GM18907 (cell line): ENCODE results near the gene PVALEF.

Experiments
- ATAC-seq: cut with Tn5 transposase; IDR thresholded peaks from one replicate; pipeline ENCODE4 v1.9.1; 2021; ENCODE audit warnings: mild to moderate bottlenecking, moderate library complexity; ENCODE audit not compliant: unreplicated experiment

PVALEF gene

DNA sequence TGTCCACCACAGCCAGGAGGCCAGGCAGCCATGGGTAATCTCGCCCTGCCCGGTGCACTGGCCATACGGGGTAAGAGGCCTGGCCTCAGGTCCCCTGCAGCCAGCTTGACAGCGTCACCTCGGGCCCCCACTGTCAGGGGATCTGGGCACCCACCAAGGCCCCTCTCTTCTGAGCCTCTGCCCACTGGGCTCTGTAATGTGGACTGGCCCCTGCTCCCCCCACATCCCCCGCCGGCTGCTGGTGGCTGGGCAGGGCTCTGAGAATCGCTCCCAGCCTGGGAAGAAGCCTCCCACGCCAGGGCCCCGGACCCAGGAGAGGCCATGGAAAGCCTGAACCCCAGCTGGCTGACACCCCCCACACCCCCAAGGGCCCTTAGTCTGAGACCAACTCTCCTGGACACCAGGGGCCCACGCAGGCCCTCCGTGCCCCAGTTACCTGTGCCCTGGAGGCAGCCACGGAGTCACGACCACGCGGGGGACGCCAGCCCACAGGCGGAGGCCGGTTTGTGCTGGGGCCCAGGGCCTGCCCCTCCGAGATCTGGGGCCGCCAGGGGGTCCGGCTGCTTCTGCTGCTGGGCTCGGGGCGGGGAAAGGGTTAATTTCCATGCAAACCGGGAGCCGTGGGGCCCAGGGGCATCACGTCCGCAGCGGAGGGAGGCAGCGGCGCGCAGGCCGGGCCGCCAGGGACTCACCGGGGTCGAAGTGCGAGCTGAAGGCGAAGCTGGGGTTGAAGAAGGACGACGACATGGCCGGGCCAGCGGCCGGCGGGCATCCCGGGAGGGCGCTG is at the start of gene PVALEF:
PVALEF (plus strand) TSS at position 262 of the 787 bp plus-strand sequence. CDS start 15,720 bp downstream, outside the sequence.
- ATAC-seq, result no peak

DNA sequence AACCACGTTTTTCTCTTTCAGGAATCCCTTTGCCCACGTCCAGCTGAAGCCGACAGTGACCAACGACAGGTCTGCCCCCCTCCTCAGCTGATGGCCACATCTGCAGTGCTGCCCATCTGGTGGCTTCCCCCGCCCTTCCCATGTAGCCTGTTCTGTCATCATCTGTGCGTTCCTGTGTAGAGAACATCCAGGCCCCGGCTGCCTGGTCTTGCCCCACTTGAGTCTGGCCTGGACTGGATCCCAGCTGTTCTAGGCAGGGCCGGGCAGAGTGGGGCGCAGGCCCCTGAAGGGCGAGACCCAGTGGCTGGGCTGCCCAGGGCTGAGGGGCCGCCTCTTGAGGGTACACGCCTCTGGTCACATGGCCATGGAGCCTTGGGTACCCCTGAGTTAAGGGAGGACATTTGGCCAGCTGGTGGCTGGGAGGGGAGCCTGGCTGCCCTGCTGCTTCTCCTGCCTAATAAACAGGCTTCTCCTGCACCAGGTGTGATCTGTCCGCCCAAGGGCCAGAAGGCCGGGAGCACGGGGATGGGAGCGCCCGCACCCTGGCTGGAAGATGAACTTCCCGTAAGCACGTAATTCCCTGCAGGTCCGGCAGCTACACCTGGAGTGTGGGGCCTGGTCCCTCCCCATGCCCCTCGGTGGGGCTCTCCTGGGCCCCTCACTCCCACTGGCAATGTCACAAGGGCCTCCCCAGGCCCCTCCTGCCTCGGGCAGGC is 49.4 kb upstream of the PVALEF start:
- ATAC-seq, result no peak

DNA sequence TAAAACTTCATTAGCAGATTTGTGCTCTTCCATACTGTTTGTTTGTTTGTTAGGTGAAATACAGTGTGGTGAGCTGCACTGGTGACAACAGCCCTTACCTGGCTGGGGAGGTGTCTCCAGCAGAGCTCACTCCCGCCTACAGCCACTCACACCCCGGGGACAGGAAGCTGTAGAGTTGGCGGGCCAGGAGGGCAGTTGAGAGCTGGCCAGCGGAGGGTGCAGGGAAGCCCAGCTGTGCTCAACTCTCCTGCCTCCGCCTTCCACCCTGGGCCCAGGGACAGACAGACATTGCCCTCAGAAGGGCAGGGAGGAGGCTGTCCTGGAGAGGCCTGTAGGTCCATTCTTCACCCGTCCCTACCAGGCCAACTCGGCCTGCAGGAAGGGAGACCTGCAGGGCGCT is 48.6 kb upstream of the PVALEF start:
- ATAC-seq, result no peak

DNA sequence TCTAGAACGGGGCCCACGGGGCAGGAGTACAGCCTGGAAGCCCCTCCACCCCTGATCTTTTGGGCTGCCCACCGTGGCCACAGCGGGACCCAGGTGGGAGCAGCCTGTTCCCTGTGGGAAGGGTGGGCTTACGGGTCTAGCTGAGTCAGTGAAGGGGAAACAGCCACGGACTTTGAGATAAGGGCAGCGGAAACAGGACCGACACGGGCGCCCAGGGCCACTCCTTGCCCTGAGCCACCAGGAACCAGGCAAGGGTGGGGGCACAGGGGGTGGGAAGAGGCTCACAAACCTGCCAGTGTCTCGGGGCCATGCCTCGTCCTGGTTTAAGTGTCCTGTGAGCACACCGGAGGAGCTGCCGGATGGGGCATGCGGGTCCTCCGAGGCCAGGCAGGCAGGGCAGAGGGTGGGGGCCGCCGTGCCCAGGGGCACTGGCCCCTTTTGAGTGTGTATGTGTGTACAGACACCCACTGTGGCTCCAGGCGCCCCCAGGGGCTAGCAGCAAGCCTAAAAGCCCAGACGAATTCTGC is 47.6 kb upstream of the PVALEF start:
- no peak for ATAC-seq

DNA sequence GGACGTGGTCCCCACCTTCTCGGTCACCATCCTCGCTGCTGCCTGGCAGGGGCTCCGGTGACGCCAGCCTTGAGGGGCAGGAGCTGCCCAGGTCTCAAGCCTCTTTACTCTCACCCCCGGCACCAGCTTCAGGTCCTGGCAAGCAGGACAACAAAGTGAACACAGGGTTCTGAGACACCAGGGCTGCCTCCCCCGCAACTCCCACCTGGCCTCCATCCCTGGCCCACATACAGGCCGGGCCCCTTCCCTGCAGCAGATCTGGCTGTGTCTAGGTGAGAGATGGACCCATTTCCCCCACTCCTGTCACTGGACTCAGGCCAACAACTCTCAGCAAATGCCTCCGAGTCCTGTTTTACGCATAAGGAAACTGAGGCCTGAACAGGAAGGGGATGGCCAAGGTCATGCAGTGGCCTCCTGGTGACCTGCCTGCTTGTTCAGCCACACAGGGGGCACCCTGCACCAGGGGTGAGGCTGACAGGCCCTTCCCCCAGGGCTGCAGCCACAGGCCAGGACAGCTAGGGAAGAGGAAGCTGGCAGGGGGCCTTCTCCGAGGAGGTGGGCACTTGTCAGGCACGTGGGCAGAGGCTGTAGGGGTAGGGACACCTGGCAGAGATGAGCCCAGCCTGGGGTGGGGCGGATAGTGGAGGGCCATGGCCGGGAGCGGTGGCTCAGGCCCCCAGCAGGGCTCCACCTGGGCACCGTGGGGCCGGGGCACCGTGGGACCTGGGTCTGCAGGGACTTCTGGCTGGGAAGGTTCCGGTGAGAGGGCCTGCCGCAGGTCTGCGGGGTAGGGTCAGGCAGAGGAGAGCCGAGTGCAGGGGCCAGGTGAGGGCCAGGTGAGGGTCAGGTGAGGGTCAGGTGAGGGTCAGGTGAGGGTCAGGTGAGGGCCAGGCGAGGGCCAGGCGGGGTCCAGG is 46.7 kb upstream of the PVALEF start:
- ATAC-seq, result no peak

DNA sequence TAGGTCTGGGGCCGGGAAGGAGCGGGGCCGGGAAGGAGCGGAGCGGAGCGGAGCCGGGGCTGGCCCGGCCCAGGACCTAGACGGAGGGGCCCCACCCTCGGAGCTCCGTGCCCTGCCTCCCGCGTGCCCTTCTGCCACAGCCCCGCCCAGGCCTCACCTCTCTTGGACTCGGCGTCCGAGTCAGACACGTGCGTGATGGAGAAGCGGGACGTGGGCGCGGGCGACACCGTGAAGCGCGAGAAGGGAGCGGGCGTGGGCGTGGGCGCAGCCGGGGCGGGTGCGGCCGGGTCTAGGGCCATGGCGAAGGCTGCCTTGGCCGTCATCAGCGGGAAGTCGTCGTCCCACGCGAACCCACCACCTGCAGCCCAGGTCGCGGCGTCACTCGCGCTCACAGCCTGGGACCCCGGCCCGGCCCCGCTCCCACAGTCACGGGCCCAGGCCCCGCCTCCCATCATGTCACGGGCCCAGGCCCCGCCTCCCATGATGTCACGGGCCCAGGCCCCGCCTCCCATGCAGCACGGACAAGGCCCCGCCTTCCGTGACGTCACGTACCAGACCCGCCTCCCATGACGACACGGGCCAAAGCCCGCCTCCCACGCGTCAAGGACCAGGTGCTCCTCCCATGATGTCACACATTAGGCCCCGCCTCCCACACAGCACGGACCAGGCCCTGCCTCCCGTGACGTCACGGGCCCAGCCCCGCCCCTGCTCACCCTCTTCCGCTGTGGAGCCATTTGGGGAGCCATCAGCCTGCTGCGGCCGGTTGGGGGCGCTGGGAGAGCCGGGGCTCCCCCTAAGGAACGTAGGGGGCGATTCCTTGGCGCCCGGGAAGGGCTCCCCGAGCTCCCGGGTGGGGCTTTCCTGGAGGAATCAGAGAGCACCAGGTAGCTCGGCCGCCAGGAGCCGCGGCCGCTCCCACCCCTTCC is 45.8 kb upstream of the PVALEF start:
- no peak for ATAC-seq

DNA sequence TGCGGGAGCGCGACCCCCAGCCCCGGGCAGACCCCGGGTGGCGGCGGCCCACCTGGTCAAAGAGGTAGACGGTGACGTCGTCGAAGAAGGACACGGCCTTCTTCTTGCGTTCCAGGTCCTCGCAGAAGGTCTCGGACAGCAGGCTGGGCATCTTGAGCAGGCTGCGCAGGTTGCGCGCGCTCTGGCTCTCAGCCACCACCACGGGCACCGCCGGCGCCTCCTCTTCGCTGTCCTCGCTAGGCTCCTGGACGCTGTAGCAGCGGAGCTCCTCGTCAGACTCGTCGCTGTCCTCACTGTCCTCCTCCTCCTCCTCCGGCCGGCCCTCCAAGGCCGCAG is 45.2 kb upstream of the PVALEF start:
- ATAC-seq, result no peak

DNA sequence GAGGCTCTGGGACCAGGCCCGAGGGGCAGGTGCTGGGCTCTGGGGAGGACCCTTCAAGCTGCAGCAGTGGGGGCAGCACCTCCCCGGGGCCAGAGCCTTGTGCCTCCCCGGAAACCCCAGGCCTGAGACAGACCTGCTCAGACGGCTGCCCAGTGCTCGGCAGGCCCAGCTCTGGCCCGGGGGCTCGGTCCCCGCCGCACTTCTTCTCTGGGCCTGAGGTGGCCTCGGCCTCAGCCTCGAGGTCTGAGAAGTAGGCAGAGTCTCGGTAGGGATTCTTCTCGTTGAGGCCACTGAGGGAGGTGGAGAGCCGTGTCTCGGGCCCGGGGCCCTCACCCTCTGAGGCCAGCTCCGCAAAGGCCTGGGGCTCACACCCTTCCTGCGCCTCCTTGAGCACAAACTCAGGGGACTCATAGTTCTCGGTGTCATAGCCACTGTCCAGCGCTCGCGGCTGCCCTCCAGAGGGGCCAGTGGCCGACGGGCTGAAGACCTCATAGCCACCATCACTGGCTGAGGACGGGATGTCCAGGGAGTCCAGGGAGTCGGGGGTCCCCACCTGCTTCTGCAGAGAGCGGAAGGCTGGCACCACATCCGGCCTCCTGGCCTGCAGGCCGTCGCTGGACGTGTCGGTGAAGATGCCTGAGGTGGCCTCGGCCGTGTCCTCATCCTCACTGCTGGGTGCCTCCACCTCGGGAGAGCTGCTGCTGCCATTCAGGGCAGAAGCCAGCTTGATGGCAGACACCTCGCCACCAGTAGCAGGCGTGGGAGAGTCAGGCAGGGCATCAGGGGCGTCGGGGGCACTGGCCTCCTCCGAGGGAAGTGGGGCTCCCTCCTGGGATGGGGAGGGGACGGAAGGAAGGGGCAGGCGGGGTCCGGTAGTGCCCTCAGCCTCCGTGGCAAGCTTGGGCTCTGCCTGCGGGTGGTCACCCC is 44.3 kb upstream of the PVALEF start:
- ATAC-seq, result no peak

DNA sequence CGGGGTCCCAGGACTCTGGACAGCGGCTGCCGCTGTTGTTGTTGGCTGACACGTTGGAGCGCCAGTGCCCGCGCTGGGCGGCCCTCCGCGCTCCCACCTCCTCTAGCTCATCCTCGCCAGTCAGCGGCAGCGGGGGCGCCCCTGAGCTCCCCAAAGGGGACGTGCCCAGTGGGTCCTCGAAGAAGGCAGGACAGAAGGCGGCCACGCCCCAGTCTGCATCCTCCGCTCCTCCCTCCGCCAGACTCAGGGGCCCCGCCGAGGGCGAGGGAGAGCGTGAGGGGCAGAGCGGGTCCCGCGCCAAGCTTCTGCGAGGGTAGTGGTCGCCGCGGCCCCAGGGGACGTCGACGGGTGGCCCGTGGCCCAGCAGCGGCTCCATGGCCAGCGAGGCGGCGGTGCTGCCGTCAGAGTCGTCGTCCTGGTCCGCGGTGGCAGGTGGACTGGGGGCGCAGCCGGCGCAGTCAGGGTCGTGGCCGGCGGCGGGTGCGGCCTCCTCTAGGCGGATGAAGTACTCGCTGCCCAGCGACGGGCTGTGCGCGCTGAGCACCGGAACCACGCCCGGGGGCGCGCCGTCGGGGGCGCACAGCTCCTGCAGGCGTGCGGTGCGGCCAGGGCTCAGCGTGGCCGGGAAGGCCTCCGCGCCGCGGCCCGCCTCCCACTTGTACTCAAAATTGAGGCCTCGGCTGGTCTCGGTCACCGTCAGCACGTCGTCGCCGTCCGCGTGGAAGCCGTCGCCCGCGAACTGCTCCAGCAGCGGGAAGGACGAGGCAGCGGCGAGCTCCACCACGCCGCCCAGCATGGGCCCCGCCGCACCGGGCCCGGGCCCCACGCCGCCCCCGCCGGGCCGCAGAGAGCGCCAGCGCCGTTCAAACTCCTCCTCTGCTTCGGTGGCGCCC is 43.2 kb upstream of the PVALEF start:
- ATAC-seq, result no peak

DNA sequence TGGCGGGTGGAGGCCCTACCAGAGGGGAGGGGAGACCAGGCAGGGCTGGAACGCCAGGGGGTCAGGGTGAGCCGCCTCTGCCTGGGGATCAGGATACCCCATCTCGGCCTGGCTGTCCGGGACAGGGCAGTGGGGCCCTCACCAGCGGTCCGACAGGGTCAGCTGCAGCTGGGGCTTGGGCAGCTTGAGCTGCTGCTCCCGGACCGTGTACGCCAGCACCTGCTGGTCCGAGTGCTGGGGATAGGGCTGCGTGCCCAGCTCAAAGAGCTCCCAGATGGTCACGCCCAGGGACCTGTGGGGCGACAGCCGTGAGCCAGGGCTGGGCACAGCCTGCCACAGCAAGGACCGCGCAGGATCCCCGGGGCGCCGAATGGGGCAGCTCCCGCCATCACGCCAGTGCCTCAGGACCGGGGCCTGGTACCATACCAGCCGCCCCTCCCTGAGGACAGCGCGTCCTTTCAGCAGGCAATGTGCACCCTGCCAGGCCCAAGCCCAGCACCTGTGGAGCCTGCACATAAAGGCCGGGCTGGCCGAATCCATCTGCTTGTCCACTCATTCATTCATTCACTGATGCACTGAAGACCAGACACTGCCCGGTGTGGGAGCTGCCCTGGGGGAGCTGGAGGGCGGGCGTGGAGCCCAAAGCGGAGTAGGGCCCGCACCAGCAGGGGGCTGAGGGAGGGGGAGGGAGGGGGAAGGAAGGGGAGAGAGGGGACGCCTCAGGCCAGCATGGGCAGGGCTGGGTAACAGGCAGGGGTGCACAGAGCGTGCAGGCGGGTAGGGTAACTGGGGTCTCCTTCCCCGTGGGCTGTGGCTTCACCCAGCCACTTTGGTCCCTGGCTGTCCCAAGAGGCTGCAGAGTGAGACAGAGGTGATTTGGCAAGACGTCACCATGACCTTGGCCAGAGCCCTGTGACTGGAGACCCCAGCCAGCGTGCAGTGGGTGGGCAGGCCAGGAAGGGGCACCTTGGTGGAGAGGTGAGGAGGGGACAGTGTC is 42.0 kb upstream of the PVALEF start:
- no peak for ATAC-seq

DNA sequence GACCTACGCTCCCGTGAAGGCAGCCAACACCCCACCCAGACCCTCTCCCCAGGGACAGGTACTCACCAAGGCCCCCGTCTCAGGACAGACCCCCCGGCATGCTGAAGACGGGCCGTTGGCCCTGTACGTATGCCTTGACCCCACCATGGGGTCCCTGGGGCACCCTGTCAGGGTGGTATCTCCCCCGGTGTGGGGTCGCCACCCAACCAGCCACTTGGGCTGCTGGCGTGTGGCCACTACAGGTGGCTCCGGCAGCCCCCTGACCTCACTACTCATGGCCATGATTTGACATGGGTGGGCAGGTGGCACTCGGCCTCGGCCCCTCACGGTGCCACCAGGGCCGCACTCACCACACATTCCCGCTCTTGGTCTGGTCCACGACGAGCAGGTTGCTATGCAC is 40.9 kb upstream of the PVALEF start:
- ATAC-seq, result no peak

DNA sequence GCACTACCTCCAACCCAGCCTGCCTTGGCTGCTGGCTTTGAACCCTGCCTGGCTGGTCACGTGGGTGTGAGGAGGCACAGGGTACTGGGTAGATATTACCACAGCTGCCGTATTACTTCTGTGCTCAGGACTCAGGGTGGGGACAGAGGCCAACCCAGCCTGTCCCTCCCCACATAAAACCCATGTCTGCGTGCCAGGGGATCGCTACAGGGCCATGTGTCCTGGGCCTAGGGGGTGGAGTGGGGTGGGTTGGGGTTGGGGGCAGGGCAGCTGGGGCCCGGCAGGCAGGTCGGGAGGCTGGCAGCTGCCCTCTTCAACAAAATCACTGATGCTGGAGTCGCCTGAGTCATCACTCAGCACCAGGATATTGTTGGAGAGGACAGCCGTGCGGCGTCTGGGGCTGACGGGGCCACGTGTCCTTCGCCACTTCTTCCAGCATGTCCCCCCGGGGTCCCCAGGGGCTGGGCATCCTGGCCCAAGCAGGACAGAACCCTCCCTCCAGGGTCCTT is 39.7 kb upstream of the PVALEF start:
- no peak for ATAC-seq

DNA sequence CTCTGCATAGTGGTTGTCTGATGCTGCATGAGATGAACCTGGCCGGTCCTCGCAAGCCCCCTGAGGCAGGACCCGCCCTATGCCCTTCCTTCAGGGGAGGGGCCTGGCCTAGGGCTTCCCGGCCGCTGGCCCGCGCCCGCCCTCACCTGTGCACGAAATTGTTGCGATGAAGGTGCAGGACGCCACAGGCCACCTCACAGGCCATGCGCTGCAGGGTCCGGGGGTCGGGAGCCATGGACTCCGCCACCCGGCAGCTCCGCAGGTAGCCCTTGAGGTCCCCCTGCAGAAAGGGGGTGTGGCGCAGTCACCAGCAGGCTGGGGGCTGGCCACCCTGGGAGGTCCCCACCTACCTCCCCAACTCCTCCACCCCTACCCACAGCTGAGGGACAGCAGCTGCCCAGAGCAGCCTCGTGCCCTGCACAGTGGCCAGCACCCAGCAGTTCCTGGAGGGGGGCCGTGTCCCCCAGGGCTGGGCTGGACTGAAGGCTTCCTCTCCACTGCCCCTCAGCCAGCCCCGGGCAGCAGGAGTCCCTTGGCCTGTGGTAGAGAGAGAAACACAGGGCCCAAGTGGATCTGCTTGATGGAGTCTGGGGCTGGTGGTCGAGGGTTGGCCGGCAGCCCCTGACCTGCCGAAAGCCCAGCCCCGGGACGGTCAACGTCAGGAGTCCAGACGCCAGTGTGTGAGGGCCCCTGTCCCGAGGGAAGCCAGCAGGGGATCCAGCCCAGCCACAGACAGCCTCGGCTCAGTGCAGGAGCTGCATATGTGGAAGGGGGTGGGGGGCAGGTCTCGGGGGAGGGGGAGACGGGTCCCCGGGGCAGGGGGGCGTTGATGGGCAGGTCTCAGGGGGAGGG is 38.8 kb upstream of the PVALEF start:
- no peak for ATAC-seq

DNA sequence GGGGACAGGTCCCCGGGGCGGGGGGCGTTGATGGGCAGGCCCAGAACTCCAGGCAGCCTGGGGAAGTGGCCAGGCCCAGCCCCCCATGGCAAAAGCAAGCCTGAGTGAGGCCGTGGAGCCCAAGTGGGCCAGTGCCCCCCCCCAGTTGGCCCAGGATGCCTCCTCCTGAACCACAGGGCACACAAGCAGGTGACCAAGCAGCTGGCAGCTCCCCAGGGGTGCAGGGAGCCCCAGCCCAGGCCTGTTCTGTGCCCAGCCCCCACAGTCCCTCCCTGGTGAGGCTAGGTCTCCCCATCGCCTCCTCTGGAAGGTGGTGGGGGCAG is 38.2 kb upstream of the PVALEF start:
- no peak for ATAC-seq

DNA sequence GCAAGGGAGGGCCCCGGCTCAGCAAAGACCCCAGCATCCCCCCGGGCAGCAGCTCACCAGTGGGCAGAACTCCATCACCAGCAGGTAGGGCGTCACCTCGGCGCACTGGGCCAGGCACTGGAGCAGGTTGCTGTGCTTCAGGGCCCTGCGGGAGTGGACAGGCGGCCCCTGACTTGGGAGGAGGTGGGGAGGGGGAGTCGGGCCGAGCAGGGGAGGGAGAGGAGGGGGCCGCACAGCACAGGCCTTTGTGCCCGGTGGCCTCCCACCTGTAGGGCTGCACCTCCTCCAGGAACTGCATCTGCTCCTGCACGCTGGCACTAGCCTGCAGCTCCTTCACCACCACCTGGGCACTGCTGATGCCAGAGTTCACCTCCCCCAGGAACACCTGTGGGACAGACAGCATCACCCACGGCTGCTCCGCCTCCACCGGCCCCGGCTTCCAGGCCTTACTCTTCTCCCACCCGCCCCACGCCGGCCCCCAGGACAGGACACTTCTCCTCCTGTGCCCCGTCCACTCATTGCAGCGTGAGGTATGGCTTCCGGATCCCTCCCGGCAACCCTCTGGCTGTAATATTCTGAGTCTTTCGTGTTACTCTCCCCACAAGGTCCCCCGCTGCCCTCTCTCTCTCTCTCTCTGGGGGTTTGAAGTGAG is 37.7 kb upstream of the PVALEF start:
- no peak for ATAC-seq
